GM19452 (cell line): ENCODE data around the gene APOL3.
"Not testable (repeated sequence)": the region's sequence is repeated elsewhere in the genome, so short reads cannot be mapped to it uniquely, and the experiment has no call there.

ENCODE experiments used
- ATAC-seq: cut with Tn5 transposase; IDR thresholded peaks from one replicate; pipeline ENCODE4 v1.9.1; 2021; ENCODE audit not compliant: unreplicated experiment

Gene APOL3, protein sequence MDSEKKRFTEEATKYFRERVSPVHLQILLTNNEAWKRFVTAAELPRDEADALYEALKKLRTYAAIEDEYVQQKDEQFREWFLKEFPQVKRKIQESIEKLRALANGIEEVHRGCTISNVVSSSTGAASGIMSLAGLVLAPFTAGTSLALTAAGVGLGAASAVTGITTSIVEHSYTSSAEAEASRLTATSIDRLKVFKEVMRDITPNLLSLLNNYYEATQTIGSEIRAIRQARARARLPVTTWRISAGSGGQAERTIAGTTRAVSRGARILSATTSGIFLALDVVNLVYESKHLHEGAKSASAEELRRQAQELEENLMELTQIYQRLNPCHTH

GRCh38 chr22:36160499-36160942, at the start of gene APOL3:
TSS of gene APOL3 (minus strand) at chr22:36160755. CDS start at chr22:36149055, 11,700 bp downstream.
- no peak for ATAC-seq

DNA sequence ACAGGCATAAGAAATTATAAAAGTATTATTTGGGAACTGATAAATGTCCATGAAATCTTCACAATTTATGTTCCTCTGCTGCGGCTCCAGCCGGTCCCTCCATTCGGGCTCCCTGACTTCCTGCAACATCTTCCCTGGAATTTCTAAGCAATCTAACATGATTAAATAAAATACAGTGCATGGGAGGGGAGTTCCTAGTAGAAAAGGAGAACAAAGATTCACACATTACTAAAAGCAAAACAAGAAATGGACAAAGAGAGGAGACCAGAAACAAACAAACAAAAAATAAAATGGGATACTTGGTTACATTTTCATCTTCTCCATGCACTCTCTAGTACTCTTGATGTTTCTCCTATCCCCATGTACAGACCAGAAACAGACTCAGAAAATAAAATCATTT, 49.7 kb upstream of the APOL3 start:
- ATAC-seq, result no peak

GRCh38 chr22:36209488-36209908, 48.9 kb upstream of the APOL3 start:
- ATAC-seq, result not testable (repeated sequence)

DNA sequence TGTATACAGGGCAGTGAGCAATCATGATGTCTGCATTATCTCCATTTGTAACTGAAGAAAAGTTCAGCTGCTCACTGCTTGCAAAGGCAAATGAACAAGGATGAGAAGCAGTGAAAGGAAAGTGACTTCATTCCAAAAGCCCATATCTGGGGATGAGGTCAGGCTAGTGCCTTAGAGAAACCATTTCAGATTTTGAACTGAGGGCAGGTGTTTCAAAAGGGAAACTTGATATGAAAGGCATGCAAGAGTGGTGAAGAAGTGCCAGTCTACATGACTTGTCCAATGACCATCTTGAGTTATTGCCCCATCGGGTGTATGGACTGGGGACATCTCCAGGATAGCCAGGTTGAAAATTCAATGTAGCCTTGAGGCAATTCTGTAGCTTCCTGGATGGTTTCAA, 48.4 kb upstream of the APOL3 start:
- no peak for ATAC-seq

DNA sequence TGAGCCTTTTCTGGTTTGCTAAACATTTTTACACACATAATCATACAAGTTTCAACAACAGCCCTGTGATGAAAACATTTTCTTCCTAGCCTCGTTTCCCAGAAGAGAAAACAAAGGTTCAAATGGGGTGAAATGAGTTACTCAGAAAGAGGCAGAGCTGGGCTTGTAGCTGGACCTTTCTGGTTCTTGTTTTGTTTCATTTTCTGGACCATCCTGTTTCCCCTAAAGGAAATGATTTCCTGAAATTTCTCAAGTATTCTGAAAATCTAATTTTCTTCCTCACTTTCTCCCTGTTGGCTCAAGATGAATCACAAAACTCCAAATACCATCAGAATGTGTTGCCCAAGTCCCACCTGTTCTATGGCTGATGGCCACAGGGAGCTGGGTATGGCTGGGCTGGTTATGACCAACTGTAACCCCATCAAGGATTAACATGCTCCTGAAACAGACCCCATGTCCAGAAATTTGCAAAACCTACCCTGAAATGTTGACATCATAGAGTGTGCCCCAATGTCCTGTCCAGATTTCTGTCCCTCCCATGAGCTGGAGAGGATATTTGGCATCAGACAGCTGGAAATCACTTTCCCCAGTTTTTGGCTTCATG, 47.7 kb upstream of the APOL3 start:
- ATAC-seq, result no peak

- ATAC-seq, result no peak
Measured at GRCh38 chr22:36206255-36206654, 45.7 kb upstream of the APOL3 start.

- ATAC-seq, result not testable (repeated sequence)
Measured at GRCh38 chr22:36205573-36205972, 45.0 kb upstream of the APOL3 start.

GRCh38 chr22:36204632-36205015, 44.1 kb upstream of the APOL3 start:
- ATAC-seq, result no peak

GRCh38 chr22:36204001-36204631, 43.6 kb upstream of the APOL3 start:
- ATAC-seq, result no peak

GRCh38 chr22:36203441-36203840, 42.9 kb upstream of the APOL3 start:
- not testable (repeated sequence) for ATAC-seq

- ATAC-seq, result not testable (repeated sequence)
Measured at GRCh38 chr22:36202906-36203305, 42.4 kb upstream of the APOL3 start.

GRCh38 chr22:36201630-36202319, 41.2 kb upstream of the APOL3 start, which contains the start of gene APOL4:
TSS of gene APOL4 (minus strand) at chr22:36201809. CDS start at chr22:36201734, 75 bp downstream.
- no peak for ATAC-seq

- not testable (repeated sequence) for ATAC-seq
Measured at GRCh38 chr22:36201025-36201424, 40.5 kb upstream of the APOL3 start.

- no peak for ATAC-seq
Measured at GRCh38 chr22:36199001-36199551, 38.5 kb upstream of the APOL3 start.

DNA sequence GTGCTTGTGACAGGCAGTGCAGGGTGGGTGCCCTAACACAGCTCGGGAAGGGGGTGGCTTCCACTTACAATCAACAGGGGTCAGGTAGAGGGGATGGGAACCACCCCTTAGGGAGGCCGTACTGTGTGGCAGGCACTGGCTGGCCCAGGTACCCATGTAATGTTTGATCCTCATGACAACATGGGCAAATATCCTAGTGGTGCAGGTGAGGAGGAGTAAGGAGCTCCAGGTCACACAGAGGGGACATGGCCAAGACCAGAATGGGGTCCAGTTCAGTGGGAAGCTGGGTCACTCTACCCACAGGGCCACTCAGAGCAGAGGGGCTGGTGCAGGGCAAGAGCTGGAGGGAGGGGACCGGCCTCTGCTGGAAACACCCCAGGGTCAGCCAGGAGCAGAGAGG, 38.0 kb upstream of the APOL3 start:
- ATAC-seq, result no peak

DNA sequence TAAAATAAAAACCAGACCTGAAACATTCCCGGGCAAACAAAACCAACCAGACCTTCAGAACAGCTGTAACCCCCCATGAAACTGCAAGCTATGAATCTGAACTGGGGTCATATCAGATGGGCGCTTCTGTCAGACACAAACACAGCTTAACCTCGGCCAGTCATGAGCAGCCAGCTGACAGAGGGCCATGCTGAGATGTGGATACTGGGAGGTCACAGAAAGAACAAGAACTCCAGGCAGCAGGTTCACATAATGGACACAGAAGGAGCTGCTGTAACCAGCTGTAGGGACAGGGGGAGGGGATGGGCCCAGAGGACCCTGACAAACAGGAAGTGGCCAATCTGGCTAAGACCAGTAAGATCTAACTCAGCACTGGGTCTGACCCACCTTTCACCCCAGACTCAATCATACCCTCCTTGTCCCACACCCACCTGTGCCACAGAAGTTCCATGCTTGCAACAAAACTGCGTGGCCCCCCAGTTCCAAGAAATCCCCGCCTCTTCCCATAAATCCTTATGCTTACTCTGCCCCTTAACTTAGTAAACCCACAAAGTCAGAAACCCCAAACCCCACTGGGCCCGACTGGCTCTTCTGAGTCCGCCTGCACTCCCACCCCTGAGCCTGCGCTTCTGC, 37.1 kb upstream of the APOL3 start:
- no peak for ATAC-seq

DNA sequence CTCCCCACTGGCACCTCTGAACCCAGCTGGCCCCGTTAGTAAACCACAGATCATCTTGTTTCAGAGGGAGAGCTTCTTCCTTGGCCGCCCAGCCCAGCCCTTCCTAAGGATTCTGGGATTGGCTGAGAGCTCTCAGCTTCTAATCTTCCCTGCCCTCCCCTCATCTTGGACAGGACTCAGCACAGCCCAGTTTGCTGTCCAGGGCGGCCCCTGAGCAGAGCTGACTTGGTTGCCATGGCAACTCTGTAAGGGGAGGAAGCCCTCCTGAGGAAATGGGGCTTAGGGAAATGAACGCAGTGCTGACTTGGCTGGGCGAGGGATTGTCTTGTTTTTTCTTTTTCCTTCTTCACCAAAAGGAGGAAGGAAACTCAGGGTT, 36.5 kb upstream of the APOL3 start:
- ATAC-seq, result no peak

DNA sequence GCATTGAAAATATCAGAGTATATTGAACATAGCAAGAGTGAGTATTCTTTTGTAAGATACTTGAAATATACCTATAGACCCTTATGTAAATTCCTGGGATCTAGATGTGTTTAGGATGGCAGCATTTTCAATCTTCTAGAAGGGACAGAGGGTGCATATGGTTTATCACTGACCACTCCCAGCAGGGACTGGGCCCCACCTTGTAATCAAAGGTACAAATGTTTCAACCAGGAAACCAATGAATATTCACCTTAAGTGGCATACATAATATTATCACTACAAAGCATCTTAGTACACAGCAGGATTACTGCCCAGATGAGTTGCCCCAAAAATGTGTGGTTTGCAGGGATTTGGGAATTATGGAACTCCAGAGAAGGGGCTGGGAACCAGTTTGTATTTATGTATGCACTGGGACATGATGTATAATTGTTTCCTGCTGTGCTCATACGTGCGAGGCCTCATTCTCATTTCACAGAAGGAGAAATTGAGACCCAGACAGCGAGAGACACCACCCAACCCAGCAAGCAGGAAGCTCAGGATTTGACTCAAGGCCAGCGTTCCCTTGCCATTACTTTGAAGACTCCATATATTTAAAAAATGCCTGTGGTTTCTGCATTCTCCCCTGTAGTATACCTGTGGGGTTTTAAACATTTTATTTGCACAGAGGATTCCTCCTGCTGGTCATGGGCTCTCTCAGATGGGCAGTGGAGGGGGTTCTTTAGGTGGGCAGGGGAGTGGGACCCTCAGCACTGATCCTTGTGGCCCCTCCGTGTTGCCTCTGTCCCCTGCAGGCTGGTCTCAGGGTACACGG, 35.9 kb upstream of the APOL3 start:
- no peak for ATAC-seq

DNA sequence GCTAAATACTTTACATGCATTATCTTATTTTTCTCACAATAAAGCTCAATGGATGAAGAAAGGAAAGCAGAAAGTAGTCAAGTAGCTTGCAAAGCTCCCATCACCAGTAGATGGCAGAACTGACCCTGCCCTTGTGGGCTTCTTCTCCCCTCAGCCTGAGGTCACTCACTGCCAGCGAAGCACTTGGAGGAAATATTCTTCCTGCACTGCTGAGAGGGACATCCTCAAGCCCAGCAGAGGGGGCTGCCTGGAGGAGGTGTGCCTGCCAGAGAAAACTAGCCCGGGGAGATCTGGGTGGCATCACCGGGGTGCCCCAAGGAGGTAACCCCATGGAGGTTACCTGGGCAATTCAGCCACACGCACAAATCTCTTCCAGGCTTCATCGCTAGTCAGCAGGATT, 34.4 kb upstream of the APOL3 start:
- ATAC-seq, result no peak

- ATAC-seq, result no peak
Measured at GRCh38 chr22:36194385-36194784, 33.8 kb upstream of the APOL3 start.
